DOHH2 (cell line): ENCODE data around the gene TNRC6C.

Source experiments
- H3F3A ChIP-seq: fragments of 200-600 bp; sonication (generic), shearing (Covaris generic); 2 replicates; pipeline ENCODE4 v1.6.0; 2016; ENCODE audit warnings: antibody characterized with exemption, mild to moderate bottlenecking; ENCODE audit not compliant: control insufficient read depth, insufficient read depth
- H3K27ac ChIP-seq: fragments of 200-600 bp; sonication (generic); 2 replicates; pipeline ENCODE4 v1.5.1; 2014; ENCODE audit warnings: low read depth, mild to moderate bottlenecking, low read length, moderate library complexity
- H3K27me3 ChIP-seq: fragments of 200-600 bp; sonication (generic); 2 replicates; pipeline ENCODE4 v1.6.1; 2014; ENCODE audit warnings: mild to moderate bottlenecking, low read length, mixed read lengths; ENCODE audit not compliant: control insufficient read depth
- H3K36me3 ChIP-seq: fragments of 200-600 bp; sonication (generic); 2 replicates; pipeline ENCODE4 v1.6.1; 2014; ENCODE audit warnings: mild to moderate bottlenecking, low read length, moderate library complexity, mixed read lengths; ENCODE audit not compliant: control insufficient read depth
- H3K4me1 ChIP-seq: fragments of 200-600 bp; sonication (generic); 2 replicates; pipeline ENCODE4 v1.6.1; 2014; ENCODE audit warnings: mild to moderate bottlenecking, low read length, mixed read lengths; ENCODE audit not compliant: control insufficient read depth
- H3K4me2 ChIP-seq: fragments of 200-600 bp; sonication (generic); 2 replicates; pipeline ENCODE4 v1.6.0; 2014; ENCODE audit warnings: mild to moderate bottlenecking, low read length, moderate library complexity
- H3K4me3 ChIP-seq: fragments of 200-600 bp; sonication (generic); 2 replicates; pipeline ENCODE4 v1.5.1; 2014; ENCODE audit warnings: mild to moderate bottlenecking, low read length, mixed read lengths
- H3K79me2 ChIP-seq: fragments of 200-600 bp; sonication (generic); 2 replicates; pipeline ENCODE4 v1.6.1; 2014; ENCODE audit warnings: mild to moderate bottlenecking, low read length, mixed read lengths; ENCODE audit not compliant: control insufficient read depth
- H3K9me2 ChIP-seq: fragments of 200-600 bp; sonication (generic); replicated peaks from 2 replicates; pipeline ENCODE4 v1.6.1; 2014; ENCODE audit warnings: mild to moderate bottlenecking, low read length, mixed read lengths; ENCODE audit not compliant: control insufficient read depth
- H3K9me3 ChIP-seq: fragments of 200-600 bp; sonication (generic); 2 replicates; pipeline ENCODE4 v1.6.1; 2014; ENCODE audit warnings: antibody characterized with exemption, low read length, mixed read lengths; ENCODE audit not compliant: control insufficient read depth, insufficient read depth
- H4K20me1 ChIP-seq: fragments of 200-600 bp; sonication (generic); 2 replicates; pipeline ENCODE4 v1.6.0; 2014; ENCODE audit warnings: low read depth, mild to moderate bottlenecking, antibody characterized with exemption, low read length, moderate library complexity; ENCODE audit not compliant: control insufficient read depth, insufficient read depth
- EZH2phosphoT487 ChIP-seq: fragments of 200-600 bp; sonication (generic); IDR thresholded peaks from 2 replicates; pipeline ENCODE4 v1.6.1; 2017; ENCODE audit warnings: borderline replicate concordance, mild to moderate bottlenecking, antibody characterized with exemption, low read length, moderate library complexity, mixed read lengths
- TF ChIP-seq, protein P1 (sequence below): fragments of 200-600 bp; sonication (generic); IDR thresholded peaks from one replicate; pipeline ENCODE4 v1.5.1; 2014; ENCODE audit warnings: antibody characterized with exemption, mild to moderate bottlenecking, low read depth, low read length; ENCODE audit not compliant: poor library complexity, severe bottlenecking

TNRC6C gene

DNA sequence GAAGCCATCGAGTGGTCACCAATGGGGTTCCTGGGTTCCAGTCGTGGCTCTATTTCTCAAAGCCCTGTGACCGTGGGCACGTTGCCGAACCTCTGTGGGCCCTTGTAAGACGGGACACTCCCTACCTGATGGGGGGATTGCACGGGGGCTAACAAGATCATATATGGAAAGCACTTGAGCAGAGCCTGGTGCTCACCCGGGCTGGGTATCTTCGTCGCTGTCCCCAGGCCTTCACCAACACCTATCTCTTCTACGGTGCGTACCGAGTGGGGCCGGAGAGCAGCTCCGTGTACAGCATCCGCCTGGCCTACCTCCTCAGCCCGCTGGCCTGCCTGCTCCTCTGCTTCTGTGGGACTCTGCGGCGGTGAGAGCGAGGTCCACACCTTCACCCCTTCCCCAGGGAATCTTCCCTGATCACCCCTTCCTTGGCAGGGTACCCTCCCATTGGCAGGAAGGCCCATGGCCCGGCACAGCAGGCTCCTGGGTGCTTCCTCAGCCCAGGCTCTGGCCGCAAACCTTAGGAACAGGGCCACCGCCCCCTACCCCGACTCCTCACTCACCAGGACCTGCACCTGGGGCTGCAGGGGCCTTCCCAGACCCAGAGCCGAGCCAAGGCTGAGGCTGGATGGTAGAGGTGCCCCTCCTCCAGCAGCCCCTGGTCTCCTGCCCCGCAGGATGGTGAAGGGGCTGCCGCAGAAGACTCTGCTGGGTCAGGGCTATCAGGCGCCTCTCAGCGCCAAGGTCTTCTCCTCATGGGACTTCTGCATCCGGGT, 174.9 kb downstream of the TNRC6C start:
- peaks cover 3% of the 10 kb centered on the region; the same call in 1 of the 2 replicates for H4K20me1 ChIP-seq
- H3K4me2 ChIP-seq, result peak overlapping the region; percentile 99
- H3K79me2 ChIP-seq, result peaks cover 58% of the 10 kb centered on the region
- peaks cover 82% of the 10 kb centered on the region for H3K4me1 ChIP-seq
- H3F3A ChIP-seq, result peaks cover 19% of the 10 kb centered on the region
- TF ChIP-seq EZH2phosphoT487, result no peak
- TF ChIP-seq, protein P1, sequence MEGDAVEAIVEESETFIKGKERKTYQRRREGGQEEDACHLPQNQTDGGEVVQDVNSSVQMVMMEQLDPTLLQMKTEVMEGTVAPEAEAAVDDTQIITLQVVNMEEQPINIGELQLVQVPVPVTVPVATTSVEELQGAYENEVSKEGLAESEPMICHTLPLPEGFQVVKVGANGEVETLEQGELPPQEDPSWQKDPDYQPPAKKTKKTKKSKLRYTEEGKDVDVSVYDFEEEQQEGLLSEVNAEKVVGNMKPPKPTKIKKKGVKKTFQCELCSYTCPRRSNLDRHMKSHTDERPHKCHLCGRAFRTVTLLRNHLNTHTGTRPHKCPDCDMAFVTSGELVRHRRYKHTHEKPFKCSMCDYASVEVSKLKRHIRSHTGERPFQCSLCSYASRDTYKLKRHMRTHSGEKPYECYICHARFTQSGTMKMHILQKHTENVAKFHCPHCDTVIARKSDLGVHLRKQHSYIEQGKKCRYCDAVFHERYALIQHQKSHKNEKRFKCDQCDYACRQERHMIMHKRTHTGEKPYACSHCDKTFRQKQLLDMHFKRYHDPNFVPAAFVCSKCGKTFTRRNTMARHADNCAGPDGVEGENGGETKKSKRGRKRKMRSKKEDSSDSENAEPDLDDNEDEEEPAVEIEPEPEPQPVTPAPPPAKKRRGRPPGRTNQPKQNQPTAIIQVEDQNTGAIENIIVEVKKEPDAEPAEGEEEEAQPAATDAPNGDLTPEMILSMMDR, result no peak
- H3K27ac ChIP-seq, result peak overlapping the region; percentile 90
- peaks cover 86% of the 10 kb centered on the region for H3K36me3 ChIP-seq
- no peaks in the 10 kb centered on the region for H3K9me3 ChIP-seq
- no peaks in the 10 kb centered on the region for H3K9me2 ChIP-seq
- H3K4me3 ChIP-seq, result peak overlapping the region; percentile 95
- no peaks in the 10 kb centered on the region for H3K27me3 ChIP-seq

DNA sequence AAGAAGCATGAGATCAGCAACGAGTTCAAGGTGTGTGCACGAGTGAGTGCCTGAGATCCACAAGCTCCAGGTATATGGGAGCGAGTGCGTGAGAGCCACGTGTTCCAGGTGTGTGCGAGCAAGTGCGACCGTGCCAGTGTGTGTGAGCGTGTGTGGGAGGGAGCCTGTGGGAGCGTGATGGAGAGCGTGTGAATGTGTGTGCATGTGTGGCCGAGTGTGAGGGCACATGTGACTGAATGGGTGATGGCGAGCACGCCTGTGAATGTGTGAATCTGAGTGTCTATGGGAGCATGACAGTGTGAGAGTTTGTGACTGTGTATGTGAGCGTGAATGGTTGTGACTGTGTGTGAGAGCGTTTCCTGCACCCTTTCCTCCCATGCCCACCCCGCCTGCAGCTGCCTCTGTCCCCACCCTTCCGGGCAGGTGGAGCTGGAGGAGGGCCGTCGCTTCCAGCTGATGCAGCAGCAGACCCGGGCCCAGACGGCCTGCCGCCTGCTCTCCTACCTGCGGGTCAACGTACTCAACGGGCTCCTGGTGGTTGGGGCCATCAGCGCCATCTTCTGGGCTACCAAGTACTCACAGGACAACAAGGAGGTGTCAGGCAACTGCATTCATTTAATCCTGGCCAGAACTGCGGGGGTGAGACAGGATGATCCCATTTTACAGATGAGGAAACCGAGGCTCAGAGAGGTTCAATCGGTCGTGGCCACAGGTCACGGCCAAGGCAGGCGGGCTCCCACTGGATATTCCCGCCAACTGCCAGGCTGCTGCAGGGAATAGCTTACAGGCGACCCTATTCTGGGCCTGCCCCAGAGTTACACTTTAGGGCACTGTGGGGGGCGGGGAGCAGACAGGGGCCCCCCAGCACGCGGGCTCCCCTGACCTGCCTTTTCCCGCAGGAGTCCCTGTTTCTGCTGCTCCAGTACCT, 175.7 kb downstream of the TNRC6C start:
- Histone ChIP-seq H3K4me2 (peak overlapping the region; percentile 99), H3K4me1 (peaks cover 76% of the 10 kb centered on the region), H3K27ac (peak overlapping the region; percentile 90), H3K36me3 (peaks cover 90% of the 10 kb centered on the region), H3K9me3 (no peaks in the 10 kb centered on the region), H3K27me3 (no peaks in the 10 kb centered on the region), H3K79me2 (peaks cover 56% of the 10 kb centered on the region), H3K9me2 (no peaks in the 10 kb centered on the region), H3K4me3 (peak overlapping the region; percentile 95), H4K20me1 (peaks cover 3% of the 10 kb centered on the region; the same call in 1 of the 2 replicates), H3F3A (peaks cover 13% of the 10 kb centered on the region)
- TF ChIP-seq EZH2phosphoT487, result no peak
- TF ChIP-seq, protein P1, result peak; percentile 90

DNA sequence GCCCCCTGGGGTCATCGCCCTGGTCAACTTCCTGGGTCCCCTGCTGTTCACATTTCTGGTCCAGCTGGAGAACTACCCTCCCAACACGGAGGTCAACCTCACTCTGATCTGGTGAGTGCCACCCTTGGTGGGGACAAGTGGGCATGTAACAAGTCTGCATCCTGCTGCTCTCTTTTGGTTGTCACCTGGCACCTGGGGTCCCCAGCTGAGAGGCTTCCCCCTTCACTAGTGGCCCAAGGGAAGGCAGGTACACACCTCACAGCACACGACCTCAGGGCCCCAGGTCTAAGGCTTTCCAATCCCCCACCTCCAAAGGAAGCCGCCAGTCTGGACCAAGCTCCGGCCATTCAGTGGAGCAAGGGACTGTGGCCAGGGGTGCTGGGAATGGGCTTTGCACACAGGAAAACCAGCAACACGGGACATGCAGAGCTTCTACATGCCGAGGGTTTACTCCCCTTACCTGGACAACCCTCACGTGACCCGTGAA, 176.4 kb downstream of the TNRC6C start:
- Histone ChIP-seq H3K9me3 (no peaks in the 10 kb centered on the region), H3K4me2 (peak overlapping the region; percentile 99; the same call in 1 of the 2 replicates), H3K9me2 (no peaks in the 10 kb centered on the region), H3F3A (peaks cover 13% of the 10 kb centered on the region), H3K36me3 (peaks cover 86% of the 10 kb centered on the region), H3K27me3 (no peaks in the 10 kb centered on the region), H3K79me2 (peaks cover 49% of the 10 kb centered on the region), H3K4me3 (no peak overlapping the region), H3K27ac (no peak overlapping the region), H4K20me1 (peaks cover 3% of the 10 kb centered on the region; the same call in 1 of the 2 replicates), H3K4me1 (peaks cover 70% of the 10 kb centered on the region)
- no peak for TF ChIP-seq EZH2phosphoT487
- TF ChIP-seq, protein P1, result no peak
